Measurements from ENCODE around the gene PAPPA2.

Gene PAPPA2

GRCh38 chr1:176849281-176849680, 386.3 kb downstream of the PAPPA2 start:
- Mint-ChIP-seq H3K9me3 (peaks cover 4 to 12% of the 10 kb centered on the region in 2 donors), H3K27ac (no peak overlapping the region), H3K4me3 (no peak overlapping the region), H3K4me1 (ENCODE audit: low read depth in 2 of 2) (no peaks in the 10 kb centered on the region), H3K27me3 (peaks cover 0 to 8% of the 10 kb centered on the region in 2 donors), H3K36me3 (ENCODE audit: insufficient read depth) (no peaks in the 10 kb centered on the region)
- DNase-seq, result no peak
- no peak for ATAC-seq (replicated peaks)

GRCh38 chr1:176850871-176851270, 387.9 kb downstream of the PAPPA2 start:
- H3K27me3 Mint-ChIP-seq, result no peaks in the 10 kb centered on the region
- H3K27ac Mint-ChIP-seq, result no peak overlapping the region
- ATAC-seq (replicated peaks) (no peak), DNase-seq (no peak)
- no peaks in the 10 kb centered on the region for H3K36me3 Mint-ChIP-seq (ENCODE audit: insufficient read depth)
- no peaks in the 10 kb centered on the region for H3K4me1 Mint-ChIP-seq (ENCODE audit: low read depth in 2 of 2)
- H3K9me3 Mint-ChIP-seq, result peaks cover 3 to 6% of the 10 kb centered on the region in 2 donors
- no peak overlapping the region for H3K4me3 Mint-ChIP-seq

GRCh38 chr1:176852124-176852523, 389.1 kb downstream of the PAPPA2 start:
- Mint-ChIP-seq H3K4me1 (ENCODE audit: low read depth in 2 of 2) (no peaks in the 10 kb centered on the region), H3K4me3 (no peak overlapping the region), H3K9me3 (peaks cover 0 to 6% of the 10 kb centered on the region in 2 donors), H3K27me3 (no peaks in the 10 kb centered on the region), H3K27ac (no peak overlapping the region), H3K36me3 (ENCODE audit: insufficient read depth) (no peaks in the 10 kb centered on the region)
- ATAC-seq (replicated peaks) (no peak), DNase-seq (no peak)

GRCh38 chr1:176853503-176853902, 390.5 kb downstream of the PAPPA2 start:
- H3K27ac Mint-ChIP-seq, result no peak overlapping the region
- H3K4me3 Mint-ChIP-seq, result no peak overlapping the region
- DNase-seq, result no peak
- no peaks in the 10 kb centered on the region for H3K36me3 Mint-ChIP-seq (ENCODE audit: insufficient read depth)
- H3K27me3 Mint-ChIP-seq, result no peaks in the 10 kb centered on the region
- no peaks in the 10 kb centered on the region for H3K4me1 Mint-ChIP-seq (ENCODE audit: low read depth in 2 of 2)
- ATAC-seq (replicated peaks), result no peak
- peaks cover 0 to 9% of the 10 kb centered on the region in 2 donors for H3K9me3 Mint-ChIP-seq

- Mint-ChIP-seq H3K4me3 (no peak overlapping the region), H3K27ac (no peak overlapping the region), H3K27me3 (no peaks in the 10 kb centered on the region), H3K4me1 (ENCODE audit: low read depth in 2 of 2) (no peaks in the 10 kb centered on the region), H3K9me3 (peaks cover 0 to 8% of the 10 kb centered on the region in 2 donors), H3K36me3 (ENCODE audit: insufficient read depth) (no peaks in the 10 kb centered on the region)
- ATAC-seq (replicated peaks) (no peak), DNase-seq (no peak)
Observed at GRCh38 chr1:176854121-176854520, 391.1 kb downstream of the PAPPA2 start.

GRCh38 chr1:176854758-176855745, 392.1 kb downstream of the PAPPA2 start:
- Mint-ChIP-seq H3K9me3 (peaks cover 0 to 8% of the 10 kb centered on the region in 2 donors), H3K27me3 (no peaks in the 10 kb centered on the region), H3K36me3 (ENCODE audit: insufficient read depth) (no peaks in the 10 kb centered on the region), H3K27ac (no peak overlapping the region), H3K4me3 (no peak overlapping the region), H3K4me1 (ENCODE audit: low read depth in 2 of 2) (no peaks in the 10 kb centered on the region)
- ATAC-seq (replicated peaks) (no peak), DNase-seq (no peak)

- DNase-seq, result no peak
- H3K9me3 Mint-ChIP-seq, result peaks cover 0 to 8% of the 10 kb centered on the region in 2 donors
- H3K4me1 Mint-ChIP-seq (ENCODE audit: low read depth in 2 of 2), result no peaks in the 10 kb centered on the region
- H3K27me3 Mint-ChIP-seq, result no peaks in the 10 kb centered on the region
- no peak overlapping the region for H3K4me3 Mint-ChIP-seq
- ATAC-seq (replicated peaks), result no peak
- H3K36me3 Mint-ChIP-seq (ENCODE audit: insufficient read depth), result no peaks in the 10 kb centered on the region
- no peak overlapping the region for H3K27ac Mint-ChIP-seq
Observed at GRCh38 chr1:176857632-176858031, 394.7 kb downstream of the PAPPA2 start.

GRCh38 chr1:176858433-176858916, 395.5 kb downstream of the PAPPA2 start:
- no peak for ATAC-seq (replicated peaks)
- Mint-ChIP-seq H3K27me3 (no peaks in the 10 kb centered on the region), H3K27ac (no peak overlapping the region), H3K4me3 (no peak overlapping the region), H3K36me3 (ENCODE audit: insufficient read depth) (no peaks in the 10 kb centered on the region), H3K9me3 (peaks cover 0 to 8% of the 10 kb centered on the region in 2 donors), H3K4me1 (ENCODE audit: low read depth in 2 of 2) (no peaks in the 10 kb centered on the region)
- DNase-seq, result no peak

- Mint-ChIP-seq H3K36me3 (ENCODE audit: insufficient read depth) (no peaks in the 10 kb centered on the region), H3K4me3 (no peak overlapping the region), H3K27ac (no peak overlapping the region), H3K27me3 (no peaks in the 10 kb centered on the region), H3K9me3 (peaks cover 2 to 15% of the 10 kb centered on the region in 2 donors), H3K4me1 (ENCODE audit: low read depth in 2 of 2) (no peaks in the 10 kb centered on the region)
- no peak for DNase-seq
- no peak for ATAC-seq (replicated peaks)
Observed at GRCh38 chr1:176863613-176864012, 400.6 kb downstream of the PAPPA2 start.

GRCh38 chr1:176864211-176864610, 401.2 kb downstream of the PAPPA2 start:
- Mint-ChIP-seq H3K9me3 (peaks cover 2 to 15% of the 10 kb centered on the region in 2 donors), H3K27ac (no peak overlapping the region), H3K4me3 (no peak overlapping the region), H3K36me3 (ENCODE audit: insufficient read depth) (no peaks in the 10 kb centered on the region), H3K27me3 (peaks cover 0 to under 1% of the 10 kb centered on the region in 2 donors), H3K4me1 (ENCODE audit: low read depth in 2 of 2) (no peaks in the 10 kb centered on the region)
- DNase-seq (no peak), ATAC-seq (replicated peaks) (no peak)

- peaks cover 2 to 15% of the 10 kb centered on the region in 2 donors for H3K9me3 Mint-ChIP-seq
- no peaks in the 10 kb centered on the region for H3K36me3 Mint-ChIP-seq (ENCODE audit: insufficient read depth)
- H3K27ac Mint-ChIP-seq, result no peak overlapping the region
- DNase-seq (no peak), ATAC-seq (replicated peaks) (no peak)
- H3K4me1 Mint-ChIP-seq (ENCODE audit: low read depth in 2 of 2), result no peaks in the 10 kb centered on the region
- peaks cover 0 to 5% of the 10 kb centered on the region in 2 donors for H3K27me3 Mint-ChIP-seq
- H3K4me3 Mint-ChIP-seq, result no peak overlapping the region
Observed at GRCh38 chr1:176866011-176866714, 403.2 kb downstream of the PAPPA2 start.

GRCh38 chr1:176869577-176869976, 406.6 kb downstream of the PAPPA2 start:
- H3K9me3 Mint-ChIP-seq, result peaks cover 0 to 14% of the 10 kb centered on the region in 2 donors
- no peaks in the 10 kb centered on the region for H3K36me3 Mint-ChIP-seq (ENCODE audit: insufficient read depth)
- DNase-seq (no peak), ATAC-seq (replicated peaks) (no peak)
- peaks cover 0 to 5% of the 10 kb centered on the region in 2 donors for H3K27me3 Mint-ChIP-seq
- no peak overlapping the region for H3K27ac Mint-ChIP-seq
- H3K4me1 Mint-ChIP-seq (ENCODE audit: low read depth in 2 of 2), result no peaks in the 10 kb centered on the region
- no peak overlapping the region for H3K4me3 Mint-ChIP-seq

- Mint-ChIP-seq H3K9me3 (peaks cover 0 to 6% of the 10 kb centered on the region in 2 donors), H3K4me3 (no peak overlapping the region), H3K27ac (no peak overlapping the region), H3K36me3 (ENCODE audit: insufficient read depth) (no peaks in the 10 kb centered on the region), H3K4me1 (ENCODE audit: low read depth in 2 of 2) (peaks cover 0 to 1% of the 10 kb centered on the region in 2 donors), H3K27me3 (peaks cover 0 to 9% of the 10 kb centered on the region in 2 donors)
- DNase-seq (no peak), ATAC-seq (replicated peaks) (no peak)
Observed at GRCh38 chr1:176876966-176877515, 414.1 kb downstream of the PAPPA2 start.
